Measurements from ENCODE around the gene NHEJ1. TPM values are rescaled to one million over a fixed set of nuclear protein-coding genes. Genes with fewer than 3 reads are reported as not detected.

The NHEJ1 gene
- total and polyA plus RNA-seq, 2 of the 13 experiments (the other 11 are each of a cell fraction or from before 2014, with no cell fraction given): 30.0 to 30.7 TPM

DNA sequence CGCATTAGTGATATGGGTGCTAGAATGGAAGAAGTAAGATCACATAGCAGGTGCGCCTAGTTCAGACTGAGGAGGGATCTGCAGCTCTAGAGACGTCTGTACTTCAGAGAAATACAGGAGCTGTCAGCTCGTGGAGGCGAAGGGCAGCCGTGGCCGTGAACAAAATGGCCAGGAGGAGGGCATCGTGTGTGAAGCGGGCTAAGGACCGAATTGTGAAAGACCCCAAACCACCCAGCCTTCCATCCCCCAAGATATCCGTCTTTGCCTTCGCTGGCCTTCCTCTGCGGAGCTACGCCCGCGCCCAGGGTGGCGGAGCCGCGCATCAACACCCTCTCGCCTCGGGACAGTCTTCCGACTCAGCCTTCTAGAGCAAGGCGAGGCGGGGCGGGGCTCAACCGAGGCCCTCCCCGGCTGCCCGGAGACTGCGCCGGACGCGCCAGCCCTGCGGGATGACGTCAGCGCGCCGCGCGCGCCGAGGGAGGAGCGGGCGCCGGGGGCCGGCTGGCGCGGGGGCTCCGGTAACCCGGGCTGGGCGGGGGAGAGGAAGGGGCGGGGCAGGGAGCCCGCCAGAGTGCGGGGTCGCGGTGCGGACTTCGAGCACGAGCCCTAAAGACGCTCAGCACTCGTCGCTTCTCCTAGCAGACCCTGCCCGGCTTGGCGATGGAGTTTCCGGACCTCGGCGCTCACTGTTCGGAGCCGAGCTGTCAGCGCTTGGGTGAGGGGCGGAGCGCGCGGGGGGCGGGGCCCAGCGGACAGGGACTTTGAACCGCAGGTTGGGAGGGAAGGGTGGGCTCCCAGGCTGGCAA is 45.9 kb upstream of the NHEJ1 start, which contains the start of gene ZFAND2B (continued):
- TF ChIP-seq, protein P1, sequence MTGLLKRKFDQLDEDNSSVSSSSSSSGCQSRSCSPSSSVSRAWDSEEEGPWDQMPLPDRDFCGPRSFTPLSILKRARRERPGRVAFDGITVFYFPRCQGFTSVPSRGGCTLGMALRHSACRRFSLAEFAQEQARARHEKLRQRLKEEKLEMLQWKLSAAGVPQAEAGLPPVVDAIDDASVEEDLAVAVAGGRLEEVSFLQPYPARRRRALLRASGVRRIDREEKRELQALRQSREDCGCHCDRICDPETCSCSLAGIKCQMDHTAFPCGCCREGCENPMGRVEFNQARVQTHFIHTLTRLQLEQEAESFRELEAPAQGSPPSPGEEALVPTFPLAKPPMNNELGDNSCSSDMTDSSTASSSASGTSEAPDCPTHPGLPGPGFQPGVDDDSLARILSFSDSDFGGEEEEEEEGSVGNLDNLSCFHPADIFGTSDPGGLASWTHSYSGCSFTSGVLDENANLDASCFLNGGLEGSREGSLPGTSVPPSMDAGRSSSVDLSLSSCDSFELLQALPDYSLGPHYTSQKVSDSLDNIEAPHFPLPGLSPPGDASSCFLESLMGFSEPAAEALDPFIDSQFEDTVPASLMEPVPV (CRISPR knock-in tag; IDR thresholded peaks at IDR 0.05): peak; percentile 89
- TF ChIP-seq, protein P2, sequence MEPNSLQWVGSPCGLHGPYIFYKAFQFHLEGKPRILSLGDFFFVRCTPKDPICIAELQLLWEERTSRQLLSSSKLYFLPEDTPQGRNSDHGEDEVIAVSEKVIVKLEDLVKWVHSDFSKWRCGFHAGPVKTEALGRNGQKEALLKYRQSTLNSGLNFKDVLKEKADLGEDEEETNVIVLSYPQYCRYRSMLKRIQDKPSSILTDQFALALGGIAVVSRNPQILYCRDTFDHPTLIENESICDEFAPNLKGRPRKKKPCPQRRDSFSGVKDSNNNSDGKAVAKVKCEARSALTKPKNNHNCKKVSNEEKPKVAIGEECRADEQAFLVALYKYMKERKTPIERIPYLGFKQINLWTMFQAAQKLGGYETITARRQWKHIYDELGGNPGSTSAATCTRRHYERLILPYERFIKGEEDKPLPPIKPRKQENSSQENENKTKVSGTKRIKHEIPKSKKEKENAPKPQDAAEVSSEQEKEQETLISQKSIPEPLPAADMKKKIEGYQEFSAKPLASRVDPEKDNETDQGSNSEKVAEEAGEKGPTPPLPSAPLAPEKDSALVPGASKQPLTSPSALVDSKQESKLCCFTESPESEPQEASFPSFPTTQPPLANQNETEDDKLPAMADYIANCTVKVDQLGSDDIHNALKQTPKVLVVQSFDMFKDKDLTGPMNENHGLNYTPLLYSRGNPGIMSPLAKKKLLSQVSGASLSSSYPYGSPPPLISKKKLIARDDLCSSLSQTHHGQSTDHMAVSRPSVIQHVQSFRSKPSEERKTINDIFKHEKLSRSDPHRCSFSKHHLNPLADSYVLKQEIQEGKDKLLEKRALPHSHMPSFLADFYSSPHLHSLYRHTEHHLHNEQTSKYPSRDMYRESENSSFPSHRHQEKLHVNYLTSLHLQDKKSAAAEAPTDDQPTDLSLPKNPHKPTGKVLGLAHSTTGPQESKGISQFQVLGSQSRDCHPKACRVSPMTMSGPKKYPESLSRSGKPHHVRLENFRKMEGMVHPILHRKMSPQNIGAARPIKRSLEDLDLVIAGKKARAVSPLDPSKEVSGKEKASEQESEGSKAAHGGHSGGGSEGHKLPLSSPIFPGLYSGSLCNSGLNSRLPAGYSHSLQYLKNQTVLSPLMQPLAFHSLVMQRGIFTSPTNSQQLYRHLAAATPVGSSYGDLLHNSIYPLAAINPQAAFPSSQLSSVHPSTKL (CRISPR knock-in tag; IDR thresholded peaks at IDR 0.05): no peak; the same call in none of the 2 replicates
- TF ChIP-seq ZBTB1 (CRISPR knock-in tag; IDR thresholded peaks at IDR 0.05; ENCODE audit: borderline replicate concordance) (no peak; the same call in 1 of the 2 replicates), EED (CRISPR knock-in tag; IDR thresholded peaks at IDR 0.05) (no peak), ZNF24 (IDR thresholded peaks at IDR 0.05) (no peak), SOX5 (CRISPR knock-in tag; IDR thresholded peaks at IDR 0.05; ENCODE audit: borderline replicate concordance) (no peak), ZNF160 (CRISPR knock-in tag; IDR thresholded peaks at IDR 0.05) (peak; percentile 89), ZNF644 (CRISPR knock-in tag; IDR thresholded peaks at IDR 0.05; ENCODE audit: low read depth) (no peak), ZNF839 (CRISPR knock-in tag; IDR thresholded peaks at IDR 0.05; ENCODE audit: borderline replicate concordance) (no peak; the same call in 1 of the 2 replicates), NFKBIZ (CRISPR knock-in tag; IDR thresholded peaks at IDR 0.05) (peak; percentile 66; the same call in 1 of the 2 replicates), SOX13 (IDR thresholded peaks at IDR 0.05) (no peak), SOX13 (CRISPR knock-in tag; conservative IDR thresholded peaks at IDR 0.05 in 1 of 2, IDR thresholded peaks at IDR 0.05 in 1 of 2) (peak in 1 of 2 experiments; percentile 15; a peak in 1 of 4 replicates), ZNF670 (CRISPR knock-in tag; IDR thresholded peaks at IDR 0.05; ENCODE audit: borderline replicate concordance) (no peak), SP4 (CRISPR knock-in tag; IDR thresholded peaks at IDR 0.05) (peak; percentile 60; the same call in 1 of the 2 replicates), ARNT2 (CRISPR knock-in tag; IDR thresholded peaks at IDR 0.05; ENCODE audit: low read depth) (peak; percentile 97)
- TF ChIP-seq, protein P3, sequence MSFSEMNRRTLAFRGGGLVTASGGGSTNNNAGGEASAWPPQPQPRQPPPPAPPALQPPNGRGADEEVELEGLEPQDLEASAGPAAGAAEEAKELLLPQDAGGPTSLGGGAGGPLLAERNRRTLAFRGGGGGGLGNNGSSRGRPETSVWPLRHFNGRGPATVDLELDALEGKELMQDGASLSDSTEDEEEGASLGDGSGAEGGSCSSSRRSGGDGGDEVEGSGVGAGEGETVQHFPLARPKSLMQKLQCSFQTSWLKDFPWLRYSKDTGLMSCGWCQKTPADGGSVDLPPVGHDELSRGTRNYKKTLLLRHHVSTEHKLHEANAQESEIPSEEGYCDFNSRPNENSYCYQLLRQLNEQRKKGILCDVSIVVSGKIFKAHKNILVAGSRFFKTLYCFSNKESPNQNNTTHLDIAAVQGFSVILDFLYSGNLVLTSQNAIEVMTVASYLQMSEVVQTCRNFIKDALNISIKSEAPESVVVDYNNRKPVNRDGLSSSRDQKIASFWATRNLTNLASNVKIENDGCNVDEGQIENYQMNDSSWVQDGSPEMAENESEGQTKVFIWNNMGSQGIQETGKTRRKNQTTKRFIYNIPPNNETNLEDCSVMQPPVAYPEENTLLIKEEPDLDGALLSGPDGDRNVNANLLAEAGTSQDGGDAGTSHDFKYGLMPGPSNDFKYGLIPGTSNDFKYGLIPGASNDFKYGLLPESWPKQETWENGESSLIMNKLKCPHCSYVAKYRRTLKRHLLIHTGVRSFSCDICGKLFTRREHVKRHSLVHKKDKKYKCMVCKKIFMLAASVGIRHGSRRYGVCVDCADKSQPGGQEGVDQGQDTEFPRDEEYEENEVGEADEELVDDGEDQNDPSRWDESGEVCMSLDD (CRISPR knock-in tag; IDR thresholded peaks at IDR 0.05; ENCODE audit: borderline replicate concordance): no peak
- TF ChIP-seq, protein P4, sequence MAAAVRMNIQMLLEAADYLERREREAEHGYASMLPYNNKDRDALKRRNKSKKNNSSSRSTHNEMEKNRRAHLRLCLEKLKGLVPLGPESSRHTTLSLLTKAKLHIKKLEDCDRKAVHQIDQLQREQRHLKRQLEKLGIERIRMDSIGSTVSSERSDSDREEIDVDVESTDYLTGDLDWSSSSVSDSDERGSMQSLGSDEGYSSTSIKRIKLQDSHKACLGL (CRISPR knock-in tag; IDR thresholded peaks at IDR 0.05): peak; percentile 74
- TF ChIP-seq, protein P5, sequence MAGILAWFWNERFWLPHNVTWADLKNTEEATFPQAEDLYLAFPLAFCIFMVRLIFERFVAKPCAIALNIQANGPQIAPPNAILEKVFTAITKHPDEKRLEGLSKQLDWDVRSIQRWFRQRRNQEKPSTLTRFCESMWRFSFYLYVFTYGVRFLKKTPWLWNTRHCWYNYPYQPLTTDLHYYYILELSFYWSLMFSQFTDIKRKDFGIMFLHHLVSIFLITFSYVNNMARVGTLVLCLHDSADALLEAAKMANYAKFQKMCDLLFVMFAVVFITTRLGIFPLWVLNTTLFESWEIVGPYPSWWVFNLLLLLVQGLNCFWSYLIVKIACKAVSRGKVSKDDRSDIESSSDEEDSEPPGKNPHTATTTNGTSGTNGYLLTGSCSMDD (CRISPR knock-in tag; IDR thresholded peaks at IDR 0.05): no peak

Data from HepG2 (cell line).